Panc1 (cell line): ENCODE results near the gene SOCS2. TPM values are rescaled to one million over a fixed set of nuclear protein-coding genes. Genes with fewer than 3 reads are reported as not detected.

Experiments used
- ATAC-seq: fragments of 200-7000 bp; cut with Tn5 transposase; 2 replicates; pipeline ENCODE4 v1.9.1; 2020; ENCODE audit warnings: mild to moderate bottlenecking, moderate library complexity
- BruUV-seq: library from RNA; stranded (reverse); fragments of 400-500 nt; replicated peaks from 2 replicates; lab custom pipeline; 2021; lab: Mats Ljungman, UMichigan
- CTCF ChIA-PET: fragments of 300-600 bp; sonication (Branson Sonifier 250); formaldehyde crosslinking; loops from one replicate; lab custom pipeline; 2022; ENCODE audit warnings: antibody characterized with exemption; lab: Charles Lee
- POLR2A ChIA-PET: fragments of 300-600 bp; sonication (Branson Sonifier 250); formaldehyde crosslinking; loops from one replicate; lab custom pipeline; 2022; ENCODE audit warnings: antibody characterized with exemption; lab: Charles Lee
- DNase-seq: peaks from one replicate; pipeline ENCODE4 v3.0.0-alpha.2; 2010; ENCODE audit warnings: low read depth, low spot score
- H3K27ac ChIP-seq: 2 replicates; pipeline ENCODE4 v1.5.1; 2011; ENCODE audit warnings: mild to moderate bottlenecking, low read length, inconsistent platforms
- H3K27me3 ChIP-seq: fragments of 200-500 bp; sonication (Bioruptor generic); 2 replicates; pipeline ENCODE4 v1.6.0; 2014; ENCODE audit warnings: low read length, inconsistent platforms; ENCODE audit not compliant: control insufficient read depth, insufficient read depth
- H3K36me3 ChIP-seq: fragments of 200-500 bp; sonication (Bioruptor generic); 2 replicates; pipeline ENCODE4 v1.5.1; 2014; ENCODE audit warnings: inconsistent platforms, mild to moderate bottlenecking, low read length, moderate library complexity; ENCODE audit not compliant: control insufficient read depth, insufficient read depth
- H3K4me1 ChIP-seq: 2 replicates; pipeline ENCODE4 v1.5.1; 2011; ENCODE audit warnings: inconsistent platforms, mild to moderate bottlenecking, low read length, moderate library complexity; ENCODE audit not compliant: control insufficient read depth, insufficient read depth
- H3K4me3 ChIP-seq, 2 experiments: 2 replicates each; pipeline ENCODE4 v1.5.1; 2011 to 2012; ENCODE audit warnings: low read depth in 2 of 2, low read length in 2 of 2, mild to moderate bottlenecking in 2 of 2, inconsistent platforms in 1 of 2, moderate library complexity in 1 of 2
- H3K9me3 ChIP-seq: fragments of 200-500 bp; sonication (Bioruptor generic); 2 replicates; pipeline ENCODE4 v1.5.1; 2014; ENCODE audit warnings: low read depth, mild to moderate bottlenecking, inconsistent platforms, low read length, moderate library complexity; ENCODE audit not compliant: control insufficient read depth, insufficient read depth
- CTCF ChIP-seq: fragments of 450-650 bp; IDR thresholded peaks from 2 replicates; pipeline ENCODE4 v1.5.1; 2017; ENCODE audit warnings: mild to moderate bottlenecking
- POLR2AphosphoS5 ChIP-seq: IDR thresholded peaks from 2 replicates; pipeline ENCODE4 v1.6.1; 2012; ENCODE audit warnings: mild to moderate bottlenecking, low read depth, low read length, moderate library complexity
- REST ChIP-seq, 2 experiments: IDR thresholded peaks; 2 replicates each; pipeline ENCODE4 v1.6.1; 2011 to 2012; ENCODE audit warnings: low read depth in 2 of 2, control low read depth in 1 of 2, low read length in 1 of 2, mild to moderate bottlenecking in 1 of 2, moderate library complexity in 1 of 2; ENCODE audit not compliant: insufficient read depth in 1 of 2
- SIN3A ChIP-seq: IDR thresholded peaks from 2 replicates; pipeline ENCODE4 v1.6.1; 2012; ENCODE audit warnings: low read depth, mild to moderate bottlenecking, low read length, moderate library complexity, borderline replicate concordance; ENCODE audit not compliant: insufficient read depth
- TCF7L2 ChIP-seq: IDR thresholded peaks from 2 replicates; pipeline ENCODE4 v1.6.1; 2011; ENCODE audit warnings: mild to moderate bottlenecking, low read depth, low read length, inconsistent platforms
- in situ Hi-C: cut with HindIII; loops from 2 replicates; pipeline ENCODE4 v1.10.0; 2016; ENCODE audit warnings: low sequenced_read_pairs, low pct_unique_long_range_greater_than_20kb
- intact Hi-C: fragments of 100-400 bp; cut with micrococcal nuclease; formaldehyde crosslinking; loops from one replicate; pipeline ENCODE4 v1.10.0; 2022; ENCODE audit not compliant: unreplicated experiment
- total RNA-seq: library from RNA; stranded (reverse); gene quantifications from one replicate; pipeline ENCODE4 v1.2.1, GENCODE V29; 2021; ENCODE audit not compliant: unreplicated experiment

Gene SOCS2
- total RNA-seq, 1 experiment from 2014 or later, result 33.8 TPM

- Histone ChIP-seq H3K27ac (no peak overlapping the region), H3K4me3 (no peak overlapping the region), H3K27me3 (no peaks in the 10 kb centered on the region), H3K36me3 (no peaks in the 10 kb centered on the region), H3K4me1 (no peaks in the 10 kb centered on the region), H3K9me3 (no peaks in the 10 kb centered on the region)
- ATAC-seq (peak; percentile 51; the same call in 1 of the 2 replicates), DNase-seq (no peak)
- intact Hi-C loops (no loop called here), in situ Hi-C loops (no loop called here)
- TF ChIP-seq SIN3A (no peak), CTCF (no peak), POLR2AphosphoS5 (no peak), REST (IDR thresholded peaks at IDR 0.05; ENCODE audit: insufficient read depth in 1 of 2, low read depth in 2 of 2, low read length in 1 of 2) (no peak), TCF7L2 (no peak)
- BruUV-seq, result no TSS peak
- ChIA-PET POLR2A (no interaction called here), CTCF (no interaction called here)
These were observed 44.2 kb downstream of the SOCS2 start for GRCh38 chr12:93616584-93617101.

- H3K27ac ChIP-seq, result no peak overlapping the region
- POLR2A ChIA-PET, result no interaction called here
- CTCF ChIA-PET, result no interaction called here
These were observed 46.5 kb downstream of the SOCS2 start for GRCh38 chr12:93618891-93619410.

More at GRCh38 chr12:93618891-93619410, 46.5 kb downstream of the SOCS2 start:
- Histone ChIP-seq H3K4me3 (no peak overlapping the region), H3K4me1 (no peaks in the 10 kb centered on the region), H3K27me3 (no peaks in the 10 kb centered on the region), H3K9me3 (no peaks in the 10 kb centered on the region; the same call in 1 of the 2 replicates), H3K36me3 (no peaks in the 10 kb centered on the region)
- TF ChIP-seq CTCF, result no peak
- no peak for TF ChIP-seq POLR2AphosphoS5
- TF ChIP-seq SIN3A, result no peak
- no peak for TF ChIP-seq TCF7L2
- no peak for TF ChIP-seq REST (IDR thresholded peaks at IDR 0.05; ENCODE audit: insufficient read depth in 1 of 2, low read depth in 2 of 2, low read length in 1 of 2)
- intact Hi-C loops, result no loop called here
- no TSS peak for BruUV-seq
- in situ Hi-C loops, result no loop called here
- DNase-seq (no peak), ATAC-seq (no peak)
